Brain pericyte (primary cell): ENCODE data around the gene FOXP2.

Experiments
- DNase-seq: peaks from one replicate; pipeline ENCODE4 v3.0.0-alpha.2; 2012; ENCODE audit warnings: low read depth, low spot score

Gene FOXP2

GRCh38 chr7:114715907-114716306, 301.3 kb downstream of the FOXP2 start:
- DNase-seq = no peak

GRCh38 chr7:114718861-114719260, 304.2 kb downstream of the FOXP2 start:
- DNase-seq = no peak

- no peak for DNase-seq
Observed at GRCh38 chr7:114720725-114721124, 306.1 kb downstream of the FOXP2 start.

- no peak for DNase-seq
Observed at GRCh38 chr7:114722562-114722961, 307.9 kb downstream of the FOXP2 start.

- DNase-seq = no peak
Observed at GRCh38 chr7:114723308-114723707, 308.7 kb downstream of the FOXP2 start.

GRCh38 chr7:114740095-114740494, 325.5 kb downstream of the FOXP2 start:
- DNase-seq = no peak

GRCh38 chr7:114740941-114741340, 326.3 kb downstream of the FOXP2 start:
- no peak for DNase-seq

- DNase-seq = no peak
Observed at GRCh38 chr7:114741911-114742310, 327.3 kb downstream of the FOXP2 start.
